IPS DF 4.7 (cell line): ENCODE data around the gene RTP5.

Source experiments
- DNase-seq: peaks from one replicate; pipeline ENCODE4 v3.0.0-alpha.2; 2013; ENCODE audit warnings: low spot score; ENCODE audit errors: extremely low read depth

Gene RTP5

GRCh38 chr2:241857572-241858121 is 11.9 kb upstream of the RTP5 start:
- DNase-seq, result no peak

DNA sequence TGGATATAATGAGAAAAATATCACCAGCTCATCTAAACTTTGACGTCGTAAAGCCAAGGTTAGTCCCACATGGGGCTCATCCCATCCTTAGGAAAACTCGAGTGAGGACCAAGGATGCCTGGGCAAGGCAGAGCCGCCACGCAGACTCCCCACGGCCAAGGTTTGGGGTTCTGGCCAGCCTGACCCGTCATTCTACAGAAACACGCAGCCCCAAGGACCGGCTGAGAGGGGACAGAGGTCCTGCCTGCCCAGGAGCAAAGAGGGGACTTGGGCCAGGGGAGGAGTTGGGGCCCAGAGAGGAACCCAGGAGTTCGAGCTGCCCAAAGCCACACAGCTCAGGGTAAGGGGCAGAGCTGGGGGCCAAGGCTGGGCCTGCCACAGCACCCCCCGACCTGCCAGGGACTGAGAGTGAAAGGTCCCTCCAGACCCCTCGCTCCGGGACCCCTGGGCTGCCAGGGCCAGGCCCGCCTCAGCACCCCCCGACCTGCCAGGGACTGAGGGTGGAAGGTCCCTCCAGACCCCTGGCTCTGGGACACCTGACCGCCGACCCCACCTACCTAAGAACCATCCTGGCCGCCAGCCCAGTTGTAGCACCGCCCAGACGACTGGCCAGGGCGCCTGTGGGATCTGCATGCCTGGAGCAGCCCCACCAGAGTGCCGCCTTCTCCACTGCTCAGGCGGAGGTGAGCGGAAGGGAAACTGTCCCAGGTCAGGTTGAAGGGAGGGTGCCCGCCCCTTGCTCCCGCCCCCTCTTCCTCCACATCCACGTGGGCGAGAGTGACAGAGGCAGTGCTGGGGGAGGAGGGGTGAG is 11.1 kb upstream of the RTP5 start, which contains the start of gene PDCD1:
Gene PDCD1 (minus strand): TSS at position 689 of the 811 bp plus-strand sequence. CDS start 56 bp downstream, at position 633.
- DNase-seq, result no peak

GRCh38 chr2:241859017-241859435 is 10.5 kb upstream of the RTP5 start:
- DNase-seq, result no peak

DNA sequence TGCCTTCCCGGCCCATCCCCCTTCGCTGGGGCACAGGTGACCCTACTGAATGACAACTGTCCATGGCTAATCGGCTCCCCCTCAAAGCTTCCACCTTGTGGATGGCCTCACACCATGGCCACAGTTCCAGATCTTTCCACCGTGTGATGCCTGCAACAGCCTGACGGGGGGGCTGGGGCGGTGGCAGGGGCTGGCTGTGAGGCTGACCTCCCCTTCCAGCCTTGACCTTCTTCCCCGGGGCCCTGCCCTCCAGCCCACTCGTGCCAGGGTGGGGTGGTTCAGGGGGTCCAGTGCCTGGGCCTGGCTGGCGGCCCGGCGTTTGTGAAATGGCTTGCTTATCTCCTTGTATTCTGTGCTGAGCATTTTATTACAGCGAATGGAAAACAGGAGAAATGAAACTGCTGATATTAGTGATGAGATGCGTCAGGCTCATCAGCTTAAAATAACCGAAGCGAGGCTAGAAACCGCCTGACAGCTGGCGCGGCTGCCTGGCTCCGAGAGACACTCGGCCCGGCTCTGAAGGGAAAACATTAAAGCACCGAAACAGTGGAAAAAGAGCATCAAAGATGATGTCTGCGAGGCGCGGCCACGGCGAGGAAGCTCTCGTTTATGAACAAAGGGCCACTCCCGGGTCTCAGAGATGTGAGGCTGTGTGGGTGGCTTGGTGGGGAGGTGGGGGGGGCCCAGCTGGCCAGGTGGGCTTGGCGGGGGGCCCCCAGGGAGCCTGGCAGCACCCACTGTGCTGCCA is 9.9 kb upstream of the RTP5 start:
- no peak for DNase-seq

DNA sequence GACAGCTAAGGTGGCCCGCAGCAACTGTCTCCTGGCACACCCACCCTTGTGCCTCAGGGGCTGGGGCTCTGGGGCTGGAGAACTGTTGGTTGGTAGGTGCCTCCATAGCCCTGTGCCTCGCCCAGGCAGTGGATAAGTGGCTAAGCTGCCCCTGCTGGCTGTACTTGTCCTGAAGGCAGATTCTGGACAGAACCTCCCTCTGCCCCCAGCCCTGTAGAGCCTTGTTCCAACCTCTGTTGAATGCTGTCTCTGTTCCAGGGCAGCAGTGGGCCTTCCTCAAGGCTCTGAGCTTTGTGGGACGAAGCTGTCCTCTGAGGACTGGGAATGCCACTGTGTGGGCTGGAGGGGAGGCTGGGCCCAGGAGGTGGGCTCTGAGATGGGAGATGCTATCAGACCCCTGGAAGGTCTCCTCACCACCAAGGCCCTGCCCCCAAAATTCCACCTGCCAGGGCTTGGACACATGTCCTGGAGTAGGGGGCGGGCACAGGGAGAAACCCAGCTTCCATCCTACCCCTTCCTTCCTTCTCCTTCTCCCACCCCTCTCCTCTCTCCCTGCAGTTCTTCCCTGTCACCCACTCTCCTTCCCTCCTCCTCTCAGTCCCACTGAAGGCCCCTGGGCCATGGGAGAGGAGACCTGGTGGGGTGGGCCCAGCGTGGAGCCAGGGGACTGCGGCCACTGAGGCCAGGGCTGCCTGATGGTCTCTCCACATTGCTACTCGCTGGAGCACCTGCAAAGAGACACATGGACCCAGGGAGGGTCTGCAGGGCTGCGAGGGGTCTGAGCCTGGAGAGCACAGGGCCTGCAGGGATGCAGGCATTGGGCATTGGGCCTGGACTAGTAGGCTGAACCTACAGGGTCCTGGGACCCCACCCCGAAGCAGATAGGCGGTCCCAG is 9.1 kb upstream of the RTP5 start:
- DNase-seq, result no peak

DNA sequence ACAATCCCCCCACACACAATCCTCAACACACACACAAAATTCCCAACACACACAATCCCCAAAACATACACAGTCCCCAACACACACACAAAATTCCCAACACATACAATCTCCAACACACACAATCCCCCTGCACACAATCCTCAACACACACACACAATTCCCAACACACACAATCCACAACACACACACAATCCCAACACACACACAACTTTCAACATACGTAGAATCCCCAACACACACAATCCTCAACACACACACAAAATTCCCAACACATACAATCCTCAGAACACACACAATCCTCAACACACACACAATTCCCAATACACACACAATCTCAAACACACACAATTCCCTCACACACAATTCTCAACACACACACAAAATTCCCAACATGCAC is 8.3 kb upstream of the RTP5 start:
- no peak for DNase-seq

GRCh38 chr2:241862093-241862492 is 7.4 kb upstream of the RTP5 start:
- DNase-seq, result no peak

GRCh38 chr2:241862775-241863535 is 6.6 kb upstream of the RTP5 start:
- DNase-seq, result no peak

GRCh38 chr2:241863536-241863954 is 6.0 kb upstream of the RTP5 start:
- no peak for DNase-seq

GRCh38 chr2:241864168-241864849 is 5.2 kb upstream of the RTP5 start:
- DNase-seq, result no peak

GRCh38 chr2:241864850-241865213 is 4.7 kb upstream of the RTP5 start:
- no peak for DNase-seq

DNA sequence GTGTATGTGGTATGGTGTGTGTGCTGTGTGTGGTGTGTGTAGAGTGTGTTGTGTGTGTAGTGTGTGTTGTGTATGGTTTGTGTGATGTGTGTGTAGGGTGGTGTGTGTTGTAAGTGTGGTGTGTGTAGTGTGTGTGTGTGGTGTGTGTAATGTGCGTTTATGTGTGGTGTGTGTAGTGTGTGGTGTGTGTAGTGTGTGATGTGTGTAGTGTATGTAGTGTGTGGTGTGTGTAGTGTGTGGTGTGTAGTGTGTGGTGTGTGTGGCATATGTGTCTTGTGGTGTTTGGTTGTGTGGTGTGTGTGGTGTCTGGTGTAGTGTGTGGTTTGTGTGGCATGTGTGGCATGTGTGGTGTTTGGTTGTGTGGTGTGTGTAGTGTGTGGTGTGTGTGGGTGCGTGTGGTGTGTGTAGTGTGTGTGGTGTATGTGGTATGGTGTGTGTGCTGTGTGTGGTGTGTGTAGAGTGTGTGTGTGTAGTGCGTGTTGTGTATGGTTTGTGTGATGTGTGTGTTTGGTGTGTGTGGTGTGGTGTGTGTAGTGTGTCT is 4.0 kb upstream of the RTP5 start:
- no peak for DNase-seq

DNA sequence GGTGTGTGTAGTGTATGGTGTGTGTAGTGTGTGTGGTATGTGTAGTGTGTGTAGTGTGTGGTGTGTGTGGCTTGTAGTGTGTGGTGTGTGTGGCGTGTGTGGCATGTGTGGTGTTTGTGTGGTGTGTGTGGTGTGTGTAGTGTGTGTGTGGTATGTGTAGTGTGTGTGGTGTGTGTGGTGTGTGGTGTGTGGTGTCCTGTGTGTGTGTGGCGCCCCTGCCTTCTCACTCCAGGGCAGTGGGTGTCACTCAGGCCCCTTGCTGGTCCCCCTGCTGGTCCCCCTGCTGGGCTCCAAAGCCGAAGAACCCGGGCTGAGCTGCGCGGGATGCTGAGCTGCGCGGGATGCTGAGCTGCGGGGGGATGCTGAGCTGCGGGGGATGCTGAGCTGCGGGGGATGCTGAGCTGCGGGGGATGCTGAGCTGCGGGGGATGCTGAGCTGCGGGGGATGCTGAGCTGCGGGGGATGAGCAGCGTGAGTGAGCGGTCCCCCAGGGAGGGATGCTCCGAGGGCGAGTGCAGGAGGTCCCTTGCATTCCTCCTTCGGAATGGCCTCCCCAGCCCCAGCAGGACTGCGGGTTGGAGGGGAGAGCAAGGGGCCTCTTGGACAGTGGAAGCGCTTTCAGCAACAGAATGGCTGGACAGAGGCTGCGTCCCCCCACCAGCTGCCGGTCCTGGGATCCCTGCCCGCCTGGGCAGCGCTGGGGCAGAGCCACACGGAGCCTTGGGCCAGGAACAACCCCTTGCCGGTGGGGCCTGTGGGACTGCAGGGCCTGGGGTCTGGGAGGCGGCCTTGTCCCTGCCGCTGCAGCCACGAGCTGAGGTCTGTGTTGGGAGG is 3.4 kb upstream of the RTP5 start:
- no peak for DNase-seq

DNA sequence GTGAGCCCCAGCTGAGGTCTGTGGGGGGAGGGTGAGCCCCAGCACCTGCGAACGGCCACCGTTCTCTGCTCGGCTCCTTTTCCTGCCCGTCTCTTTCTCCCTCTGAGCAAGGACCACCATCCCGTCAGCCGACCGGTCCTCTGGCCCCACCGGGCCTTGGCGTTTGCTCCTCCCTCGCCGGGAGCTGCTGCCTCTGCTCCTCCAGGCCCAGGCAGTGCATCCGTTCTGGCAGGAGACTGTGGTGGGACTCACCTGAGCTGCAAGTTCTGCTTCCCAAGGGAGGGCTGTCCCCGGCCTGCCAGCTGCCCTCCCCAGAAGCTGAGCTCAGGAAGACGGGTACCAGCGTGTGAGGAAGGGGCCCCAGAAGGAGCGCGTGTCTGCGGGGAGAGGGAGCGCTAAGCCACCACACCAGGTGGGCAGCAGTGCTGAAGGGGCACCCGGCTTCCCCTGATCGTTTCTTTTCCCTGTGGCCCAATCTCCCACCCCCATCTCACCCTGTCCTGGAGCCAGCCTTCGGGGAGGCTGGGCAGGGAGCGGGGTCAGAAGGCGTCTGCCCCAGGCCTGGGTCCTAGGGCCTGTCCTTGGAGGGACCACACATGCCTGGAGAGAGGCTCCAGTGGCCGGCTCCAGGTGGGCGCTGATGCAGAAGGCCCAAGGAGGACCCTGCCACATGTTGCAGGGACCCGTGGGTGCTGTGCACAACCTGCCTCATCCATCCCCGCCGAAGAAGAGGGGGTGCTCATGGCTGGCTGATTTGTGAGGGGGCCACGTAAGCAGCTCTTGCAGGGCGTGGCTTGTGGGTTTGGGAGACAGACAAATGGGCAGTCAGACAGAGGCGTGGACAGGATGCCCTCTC is 2.5 kb upstream of the RTP5 start:
- no peak for DNase-seq

DNA sequence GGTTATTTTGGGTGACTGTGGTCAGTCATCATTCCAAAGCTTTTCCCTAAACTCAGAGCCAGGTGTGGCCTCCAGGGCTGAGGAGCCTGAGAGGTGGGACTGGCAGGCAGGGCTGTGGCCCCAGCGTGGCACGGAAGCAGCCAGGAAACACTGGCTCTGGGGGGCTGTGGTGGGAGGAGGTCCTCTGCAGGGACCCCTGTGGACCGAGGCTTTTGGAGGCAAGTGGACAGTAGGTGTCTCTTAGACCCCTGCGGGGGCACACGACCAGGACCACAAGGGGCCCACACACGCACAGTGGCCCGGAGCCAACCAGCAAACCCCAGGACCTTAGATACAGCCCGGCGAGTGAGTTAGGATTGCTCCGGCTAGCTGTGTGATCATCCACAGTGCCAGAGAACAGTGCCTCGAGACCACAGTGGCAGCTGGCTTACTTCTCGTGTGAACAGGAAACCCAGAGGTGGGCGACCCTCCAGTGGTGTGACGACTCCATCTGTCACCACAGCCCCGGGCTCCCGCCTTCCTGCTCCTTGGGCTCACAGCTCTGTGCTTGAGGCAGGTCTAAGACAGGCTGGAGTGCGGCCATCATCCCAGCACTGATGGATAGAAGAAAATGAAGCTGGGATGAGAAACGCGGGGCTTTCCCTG is 1.6 kb upstream of the RTP5 start:
- DNase-seq, result no peak

DNA sequence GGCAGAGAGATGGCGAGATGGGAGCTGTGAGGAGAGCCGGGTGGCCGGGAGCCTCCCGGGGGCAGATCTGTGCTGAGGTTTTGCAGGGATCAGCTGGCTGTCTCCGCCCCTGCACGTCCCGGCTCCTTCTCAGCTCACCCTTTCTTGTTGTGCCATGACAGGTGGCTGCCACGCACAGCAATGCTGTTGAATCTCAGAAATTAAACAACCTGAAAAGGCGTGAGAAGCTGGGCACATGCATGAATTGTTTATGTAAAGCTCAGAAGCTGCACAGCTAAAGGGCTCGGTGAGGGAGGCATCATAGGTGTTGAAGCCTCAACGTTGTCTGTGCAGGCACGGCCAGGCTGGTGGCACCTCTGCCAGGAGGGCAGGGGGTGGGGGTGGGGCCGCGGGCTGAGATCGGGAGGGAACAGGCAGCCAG is 858 bp upstream of the RTP5 start:
- DNase-seq, result no peak

GRCh38 chr2:241870081-241870541 is 582 bp downstream of the RTP5 start:
- DNase-seq, result no peak
